GM23338 (cell line): ENCODE data around the gene AMPH. TPM values are rescaled to one million over a fixed set of nuclear protein-coding genes. Genes with fewer than 3 reads are reported as not detected.

Source experiments
- ATAC-seq: fragments of 200-7000 bp; cut with Tn5 transposase; 3 replicates; pipeline ENCODE4 v1.9.1; 2020
- DNase-seq: peaks from one replicate; pipeline ENCODE4 v3.0.0-alpha.2; 2015; ENCODE audit warnings: low spot score
- H2AFZ ChIP-seq: fragments of 200-600 bp; sonication (generic); 2 replicates; pipeline ENCODE4 v1.8.0; 2016; ENCODE audit warnings: antibody characterized with exemption, mild to moderate bottlenecking, moderate library complexity
- H3F3A ChIP-seq: fragments of 200-600 bp; sonication (generic); replicated peaks from 2 replicates; pipeline ENCODE4 v1.8.0; 2017; ENCODE audit warnings: antibody characterized with exemption, mixed run types, low read depth
- H3K27ac ChIP-seq: fragments of 200-600 bp; sonication (generic); 2 replicates; pipeline ENCODE4 v1.6.1; 2016; ENCODE audit warnings: low read depth
- H3K27me3 ChIP-seq: fragments of 200-600 bp; sonication (generic); 2 replicates; pipeline ENCODE4 v1.8.0; 2016; ENCODE audit warnings: mild to moderate bottlenecking, mixed run types, moderate library complexity; ENCODE audit not compliant: insufficient read depth
- H3K36me3 ChIP-seq: fragments of 200-600 bp; sonication (generic); 2 replicates; pipeline ENCODE4 v1.8.0; 2016; ENCODE audit warnings: mild to moderate bottlenecking; ENCODE audit not compliant: insufficient read depth
- H3K4me1 ChIP-seq: fragments of 200-600 bp; sonication (generic); 2 replicates; pipeline ENCODE4 v1.8.0; 2016; ENCODE audit warnings: mild to moderate bottlenecking, moderate library complexity; ENCODE audit not compliant: insufficient read depth
- H3K4me2 ChIP-seq: fragments of 200-600 bp; sonication (generic); 2 replicates; pipeline ENCODE4 v1.7.1; 2017; ENCODE audit warnings: mixed run types
- H3K4me3 ChIP-seq: fragments of 200-600 bp; sonication (generic); 2 replicates; pipeline ENCODE4 v1.6.1; 2016; ENCODE audit warnings: mixed run types
- H3K79me2 ChIP-seq: fragments of 200-600 bp; sonication (generic); replicated peaks from 2 replicates; pipeline ENCODE4 v1.8.0; 2017; ENCODE audit warnings: mild to moderate bottlenecking; ENCODE audit not compliant: insufficient read depth
- H3K9me2 ChIP-seq: fragments of 200-600 bp; sonication (generic); 2 replicates; pipeline ENCODE4 v1.8.0; 2017; ENCODE audit not compliant: insufficient read depth
- H4K20me1 ChIP-seq: fragments of 200-600 bp; sonication (generic); replicated peaks from 2 replicates; pipeline ENCODE4 v1.8.0; 2017; ENCODE audit warnings: mild to moderate bottlenecking; ENCODE audit not compliant: insufficient read depth
- H3K27ac Mint-ChIP-seq: 2 replicates; pipeline ENCODE4 v1.8.0; 2020; ENCODE audit warnings: inconsistent platforms, mild to moderate bottlenecking, moderate library complexity, mixed read lengths
- H3K27me3 Mint-ChIP-seq: 3 replicates; pipeline ENCODE4 v1.8.0; 2022; ENCODE audit warnings: low read depth, mild to moderate bottlenecking, moderate library complexity, mixed read lengths, inconsistent platforms; ENCODE audit not compliant: insufficient read depth, poor library complexity
- H3K36me3 Mint-ChIP-seq: 3 replicates; pipeline ENCODE4 v1.8.0; 2021; ENCODE audit warnings: low read depth, mild to moderate bottlenecking, inconsistent platforms, moderate library complexity, mixed read lengths
- H3K4me1 Mint-ChIP-seq: 3 replicates; pipeline ENCODE4 v1.8.0; 2020; ENCODE audit warnings: mild to moderate bottlenecking, inconsistent platforms, mixed read lengths
- H3K4me3 Mint-ChIP-seq: 3 replicates; pipeline ENCODE4 v1.8.0; 2021; ENCODE audit warnings: moderate library complexity, mild to moderate bottlenecking, inconsistent platforms, mixed read lengths
- H3K9me3 Mint-ChIP-seq: 3 replicates; pipeline ENCODE4 v1.8.0; 2020; ENCODE audit warnings: moderate library complexity, mild to moderate bottlenecking, inconsistent platforms, mixed read lengths
- EZH2phosphoT487 ChIP-seq: fragments of 200-600 bp; sonication (generic); IDR thresholded peaks from one replicate; pipeline ENCODE4 v1.8.1; 2018; ENCODE audit warnings: antibody characterized with exemption; ENCODE audit not compliant: unreplicated experiment
- POLR2AphosphoS5 ChIP-seq: IDR thresholded peaks from 2 replicates; pipeline ENCODE4 v1.6.1; 2016; ENCODE audit warnings: antibody characterized with exemption, low read depth
- STAT1 ChIP-seq: IDR thresholded peaks from one replicate; pipeline ENCODE4 v1.6.1; 2016; ENCODE audit warnings: antibody characterized with exemption; ENCODE audit not compliant: unreplicated experiment
- ZNF114 ChIP-seq: fragments of 250-450 bp; sonication (Bioruptor Pico); IDR thresholded peaks from 2 replicates; pipeline ENCODE4 v1.5.0; 2020; ENCODE audit warnings: mild to moderate bottlenecking, moderate library complexity
- ZNF331 ChIP-seq: fragments of 250-450 bp; sonication (Bioruptor Pico); IDR thresholded peaks from 2 replicates; pipeline ENCODE4 v1.5.0; 2020; ENCODE audit warnings: low read depth, mild to moderate bottlenecking, moderate library complexity
- polyA plus RNA-seq: library from polyadenylated mRNA; unstranded; fragments of >200 nt; fragmentation: Nextera tagmentation; extraction: Ambion mirVana; gene quantifications from 2 replicates; pipeline ENCODE4 v1.2.1, GENCODE V29; 2016
- total RNA-seq: library from RNA; depleted of rRNA; stranded (reverse); fragments of >200 nt; shearing (Covaris generic); gene quantifications from 2 replicates; pipeline ENCODE4 v1.2.3, GENCODE V29; 2014
- TF ChIP-seq, protein P1 (sequence below), 2 experiments: fragments of 200-600 bp in 1 of 2; sonication (generic) in 1 of 2; conservative IDR thresholded peaks; 2 replicates each; pipeline versions ENCODE4 v1.5.1 to v1.6.1; 2016 to 2017; ENCODE audit warnings: antibody characterized with exemption in 2 of 2, low read depth in 2 of 2, mild to moderate bottlenecking in 2 of 2, moderate library complexity in 1 of 2
- TF ChIP-seq, protein P2 (sequence below): fragments of 250-450 bp; sonication (Bioruptor Pico); IDR thresholded peaks from 2 replicates; pipeline ENCODE4 v1.5.0; 2020; ENCODE audit warnings: mild to moderate bottlenecking, moderate library complexity

The AMPH gene
- total and polyA plus RNA-seq, 2 experiments from 2014 or later, result 4.8 to 10.2 TPM

DNA sequence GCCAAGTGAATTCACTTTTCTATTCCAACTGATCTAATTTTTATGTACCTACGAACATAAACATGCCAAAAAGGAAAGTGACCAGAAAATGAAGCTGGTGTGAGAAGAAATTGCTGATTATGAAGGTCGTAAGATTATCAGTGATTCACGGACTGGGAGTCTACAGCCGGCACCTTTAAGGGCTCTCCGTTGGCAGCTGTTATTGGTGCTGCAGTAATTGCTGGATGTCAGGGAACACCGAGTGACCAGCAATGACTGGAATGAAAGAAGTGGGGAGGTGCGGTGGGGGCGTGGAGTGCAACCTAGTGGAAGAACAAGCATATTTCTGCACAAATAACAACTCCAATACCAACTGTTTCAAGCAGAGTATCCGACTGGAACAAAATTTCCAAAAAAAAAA is 247.9 kb downstream of the AMPH start (continued):
- TF ChIP-seq, protein P1, sequence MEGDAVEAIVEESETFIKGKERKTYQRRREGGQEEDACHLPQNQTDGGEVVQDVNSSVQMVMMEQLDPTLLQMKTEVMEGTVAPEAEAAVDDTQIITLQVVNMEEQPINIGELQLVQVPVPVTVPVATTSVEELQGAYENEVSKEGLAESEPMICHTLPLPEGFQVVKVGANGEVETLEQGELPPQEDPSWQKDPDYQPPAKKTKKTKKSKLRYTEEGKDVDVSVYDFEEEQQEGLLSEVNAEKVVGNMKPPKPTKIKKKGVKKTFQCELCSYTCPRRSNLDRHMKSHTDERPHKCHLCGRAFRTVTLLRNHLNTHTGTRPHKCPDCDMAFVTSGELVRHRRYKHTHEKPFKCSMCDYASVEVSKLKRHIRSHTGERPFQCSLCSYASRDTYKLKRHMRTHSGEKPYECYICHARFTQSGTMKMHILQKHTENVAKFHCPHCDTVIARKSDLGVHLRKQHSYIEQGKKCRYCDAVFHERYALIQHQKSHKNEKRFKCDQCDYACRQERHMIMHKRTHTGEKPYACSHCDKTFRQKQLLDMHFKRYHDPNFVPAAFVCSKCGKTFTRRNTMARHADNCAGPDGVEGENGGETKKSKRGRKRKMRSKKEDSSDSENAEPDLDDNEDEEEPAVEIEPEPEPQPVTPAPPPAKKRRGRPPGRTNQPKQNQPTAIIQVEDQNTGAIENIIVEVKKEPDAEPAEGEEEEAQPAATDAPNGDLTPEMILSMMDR (conservative IDR thresholded peaks at IDR 0.05; ENCODE audit: low read depth in 2 of 2), result no peak
- TF ChIP-seq ZNF114 (CRISPR knock-in tag) (no peak), EZH2phosphoT487 (no peak), STAT1 (no peak), POLR2AphosphoS5 (no peak)

DNA sequence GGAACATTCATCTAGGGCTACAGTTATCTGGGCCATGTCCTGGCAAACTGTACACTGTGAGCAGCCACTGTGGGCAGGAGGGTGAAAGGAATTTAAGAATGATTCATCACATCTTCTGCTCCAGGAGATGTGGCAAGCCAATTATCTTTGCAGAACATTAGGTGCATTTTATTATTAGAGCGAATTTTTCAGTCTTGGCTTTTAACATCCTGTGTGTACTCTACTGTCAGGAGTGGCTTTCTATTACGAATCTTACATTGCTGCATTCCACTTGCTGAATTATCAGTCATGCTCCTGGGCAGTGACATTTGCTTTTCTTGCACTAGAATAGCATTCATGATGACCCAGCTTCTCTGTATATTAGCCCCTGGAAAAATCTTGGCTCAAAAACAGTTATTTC is 248.5 kb downstream of the AMPH start:
- Histone ChIP-seq H3K79me2 (no peaks in the 10 kb centered on the region), H3K4me3 (no peak overlapping the region), H3K4me2 (no peak overlapping the region), H3K27ac (no peak overlapping the region), H3F3A (no peaks in the 10 kb centered on the region), H3K4me1 (no peaks in the 10 kb centered on the region), H2AFZ (no peak overlapping the region), H3K27me3 (no peaks in the 10 kb centered on the region), H3K9me2 (no peaks in the 10 kb centered on the region), H3K36me3 (no peaks in the 10 kb centered on the region), H4K20me1 (no peaks in the 10 kb centered on the region)
- no peak for ATAC-seq
- no peak for DNase-seq
- Mint-ChIP-seq H3K36me3 (peaks cover 3% of the 10 kb centered on the region; the same call in 2 of the 3 replicates), H3K27me3 (no peaks in the 10 kb centered on the region), H3K9me3 (no peaks in the 10 kb centered on the region; the same call in 2 of the 3 replicates), H3K4me1 (peaks cover 5% of the 10 kb centered on the region; the same call in 2 of the 3 replicates), H3K27ac (no peak overlapping the region), H3K4me3 (no peak overlapping the region)
- TF ChIP-seq, protein P2, sequence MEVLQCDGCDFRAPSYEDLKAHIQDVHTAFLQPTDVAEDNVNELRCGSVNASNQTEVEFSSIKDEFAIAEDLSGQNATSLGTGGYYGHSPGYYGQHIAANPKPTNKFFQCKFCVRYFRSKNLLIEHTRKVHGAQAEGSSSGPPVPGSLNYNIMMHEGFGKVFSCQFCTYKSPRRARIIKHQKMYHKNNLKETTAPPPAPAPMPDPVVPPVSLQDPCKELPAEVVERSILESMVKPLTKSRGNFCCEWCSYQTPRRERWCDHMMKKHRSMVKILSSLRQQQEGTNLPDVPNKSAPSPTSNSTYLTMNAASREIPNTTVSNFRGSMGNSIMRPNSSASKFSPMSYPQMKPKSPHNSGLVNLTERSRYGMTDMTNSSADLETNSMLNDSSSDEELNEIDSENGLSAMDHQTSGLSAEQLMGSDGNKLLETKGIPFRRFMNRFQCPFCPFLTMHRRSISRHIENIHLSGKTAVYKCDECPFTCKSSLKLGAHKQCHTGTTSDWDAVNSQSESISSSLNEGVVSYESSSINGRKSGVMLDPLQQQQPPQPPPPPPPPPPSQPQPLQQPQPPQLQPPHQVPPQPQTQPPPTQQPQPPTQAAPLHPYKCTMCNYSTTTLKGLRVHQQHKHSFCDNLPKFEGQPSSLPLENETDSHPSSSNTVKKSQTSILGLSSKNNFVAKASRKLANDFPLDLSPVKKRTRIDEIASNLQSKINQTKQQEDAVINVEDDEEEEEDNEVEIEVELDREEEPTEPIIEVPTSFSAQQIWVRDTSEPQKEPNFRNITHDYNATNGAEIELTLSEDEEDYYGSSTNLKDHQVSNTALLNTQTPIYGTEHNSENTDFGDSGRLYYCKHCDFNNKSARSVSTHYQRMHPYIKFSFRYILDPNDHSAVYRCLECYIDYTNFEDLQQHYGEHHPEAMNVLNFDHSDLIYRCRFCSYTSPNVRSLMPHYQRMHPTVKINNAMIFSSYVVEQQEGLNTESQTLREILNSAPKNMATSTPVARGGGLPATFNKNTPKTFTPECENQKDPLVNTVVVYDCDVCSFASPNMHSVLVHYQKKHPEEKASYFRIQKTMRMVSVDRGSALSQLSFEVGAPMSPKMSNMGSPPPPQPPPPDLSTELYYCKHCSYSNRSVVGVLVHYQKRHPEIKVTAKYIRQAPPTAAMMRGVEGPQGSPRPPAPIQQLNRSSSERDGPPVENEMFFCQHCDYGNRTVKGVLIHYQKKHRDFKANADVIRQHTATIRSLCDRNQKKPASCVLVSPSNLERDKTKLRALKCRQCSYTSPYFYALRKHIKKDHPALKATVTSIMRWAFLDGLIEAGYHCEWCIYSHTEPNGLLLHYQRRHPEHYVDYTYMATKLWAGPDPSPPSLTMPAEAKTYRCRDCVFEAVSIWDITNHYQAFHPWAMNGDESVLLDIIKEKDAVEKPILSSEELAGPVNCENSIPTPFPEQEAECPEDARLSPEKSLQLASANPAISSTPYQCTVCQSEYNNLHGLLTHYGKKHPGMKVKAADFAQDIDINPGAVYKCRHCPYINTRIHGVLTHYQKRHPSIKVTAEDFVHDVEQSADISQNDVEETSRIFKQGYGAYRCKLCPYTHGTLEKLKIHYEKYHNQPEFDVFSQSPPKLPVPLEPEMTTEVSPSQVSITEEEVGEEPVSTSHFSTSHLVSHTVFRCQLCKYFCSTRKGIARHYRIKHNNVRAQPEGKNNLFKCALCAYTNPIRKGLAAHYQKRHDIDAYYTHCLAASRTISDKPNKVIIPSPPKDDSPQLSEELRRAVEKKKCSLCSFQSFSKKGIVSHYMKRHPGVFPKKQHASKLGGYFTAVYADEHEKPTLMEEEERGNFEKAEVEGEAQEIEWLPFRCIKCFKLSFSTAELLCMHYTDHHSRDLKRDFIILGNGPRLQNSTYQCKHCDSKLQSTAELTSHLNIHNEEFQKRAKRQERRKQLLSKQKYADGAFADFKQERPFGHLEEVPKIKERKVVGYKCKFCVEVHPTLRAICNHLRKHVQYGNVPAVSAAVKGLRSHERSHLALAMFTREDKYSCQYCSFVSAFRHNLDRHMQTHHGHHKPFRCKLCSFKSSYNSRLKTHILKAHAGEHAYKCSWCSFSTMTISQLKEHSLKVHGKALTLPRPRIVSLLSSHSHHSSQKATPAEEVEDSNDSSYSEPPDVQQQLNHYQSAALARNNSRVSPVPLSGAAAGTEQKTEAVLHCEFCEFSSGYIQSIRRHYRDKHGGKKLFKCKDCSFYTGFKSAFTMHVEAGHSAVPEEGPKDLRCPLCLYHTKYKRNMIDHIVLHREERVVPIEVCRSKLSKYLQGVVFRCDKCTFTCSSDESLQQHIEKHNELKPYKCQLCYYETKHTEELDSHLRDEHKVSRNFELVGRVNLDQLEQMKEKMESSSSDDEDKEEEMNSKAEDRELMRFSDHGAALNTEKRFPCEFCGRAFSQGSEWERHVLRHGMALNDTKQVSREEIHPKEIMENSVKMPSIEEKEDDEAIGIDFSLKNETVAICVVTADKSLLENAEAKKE (CRISPR knock-in tag), result no peak
- TF ChIP-seq ZNF114 (CRISPR knock-in tag) (no peak), ZNF331 (CRISPR knock-in tag) (no peak)
